ENCODE data around the gene LRP1B.

DNA sequence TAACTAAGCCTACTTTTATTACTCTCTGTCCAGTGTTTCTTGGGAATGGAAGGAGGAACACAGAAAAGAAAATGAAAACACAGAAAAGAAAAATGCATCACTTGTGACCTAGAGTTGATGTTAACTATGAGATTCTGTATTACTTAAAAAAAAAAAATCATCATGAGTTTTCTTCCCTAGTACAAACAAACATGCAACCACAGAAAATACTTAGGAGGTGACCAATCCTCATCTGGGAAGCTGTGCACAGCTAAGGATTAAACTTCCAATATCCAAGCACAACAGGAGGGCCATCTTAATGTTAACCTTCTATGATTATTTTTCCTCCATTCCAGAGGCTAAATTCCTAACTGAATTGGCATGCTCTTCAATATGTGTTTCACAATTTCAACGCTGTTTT is 1140.4 kb downstream of the LRP1B start:
- TF ChIP-seq POLR2A (IDR thresholded peaks at IDR 0.05): no peak
- TF ChIP-seq, protein P1, sequence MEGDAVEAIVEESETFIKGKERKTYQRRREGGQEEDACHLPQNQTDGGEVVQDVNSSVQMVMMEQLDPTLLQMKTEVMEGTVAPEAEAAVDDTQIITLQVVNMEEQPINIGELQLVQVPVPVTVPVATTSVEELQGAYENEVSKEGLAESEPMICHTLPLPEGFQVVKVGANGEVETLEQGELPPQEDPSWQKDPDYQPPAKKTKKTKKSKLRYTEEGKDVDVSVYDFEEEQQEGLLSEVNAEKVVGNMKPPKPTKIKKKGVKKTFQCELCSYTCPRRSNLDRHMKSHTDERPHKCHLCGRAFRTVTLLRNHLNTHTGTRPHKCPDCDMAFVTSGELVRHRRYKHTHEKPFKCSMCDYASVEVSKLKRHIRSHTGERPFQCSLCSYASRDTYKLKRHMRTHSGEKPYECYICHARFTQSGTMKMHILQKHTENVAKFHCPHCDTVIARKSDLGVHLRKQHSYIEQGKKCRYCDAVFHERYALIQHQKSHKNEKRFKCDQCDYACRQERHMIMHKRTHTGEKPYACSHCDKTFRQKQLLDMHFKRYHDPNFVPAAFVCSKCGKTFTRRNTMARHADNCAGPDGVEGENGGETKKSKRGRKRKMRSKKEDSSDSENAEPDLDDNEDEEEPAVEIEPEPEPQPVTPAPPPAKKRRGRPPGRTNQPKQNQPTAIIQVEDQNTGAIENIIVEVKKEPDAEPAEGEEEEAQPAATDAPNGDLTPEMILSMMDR (IDR thresholded peaks at IDR 0.05): no peak
